Small intestine (tissue), 7 donors: ENCODE data around the gene ERVFRD-1. TPM values are rescaled to one million over a fixed set of nuclear protein-coding genes. Genes with fewer than 3 reads are reported as not detected.

Experiments
- DNase-seq, 2 donors: peaks; one replicate each; pipeline versions ENCODE4 v3.0.0 to v3.0.0-alpha.2; 2013
- FAIRE-seq: peaks from 2 replicates; lab custom pipeline; 2012; peaks lifted over from hg19 to GRCh38; lab: Jason Lieb, UNC
- H3K27ac ChIP-seq, 3 donors: one replicate each; pipeline ENCODE4 v1.5.1; 2013; ENCODE audit warnings: low read length in 2 of 3, mild to moderate bottlenecking in 2 of 3, control low read depth in 1 of 3, inconsistent platforms in 1 of 3, low read depth in 1 of 3, moderate library complexity in 1 of 3
- H3K27me3 ChIP-seq, 3 donors: one replicate each; pipeline ENCODE4 v1.6.1; 2013; ENCODE audit warnings: low read length in 3 of 3, inconsistent platforms in 1 of 3; ENCODE audit not compliant: control insufficient read depth in 3 of 3, insufficient read depth in 3 of 3
- H3K36me3 ChIP-seq, 3 donors: one replicate each; pipeline ENCODE4 v1.6.1; 2013; ENCODE audit warnings: low read length in 3 of 3, inconsistent platforms in 1 of 3, low read depth in 1 of 3, mild to moderate bottlenecking in 1 of 3, moderate library complexity in 1 of 3; ENCODE audit not compliant: control insufficient read depth in 3 of 3, insufficient read depth in 2 of 3
- H3K4me1 ChIP-seq, 3 donors: one replicate each; pipeline ENCODE4 v1.6.1; 2013; ENCODE audit warnings: low read length in 2 of 3, inconsistent platforms in 1 of 3, low read depth in 1 of 3, mild to moderate bottlenecking in 1 of 3, moderate library complexity in 1 of 3; ENCODE audit not compliant: control insufficient read depth in 3 of 3, insufficient read depth in 2 of 3
- H3K4me3 ChIP-seq, 3 donors: one replicate each; pipeline ENCODE4 v1.5.1; 2013; ENCODE audit warnings: low read length in 3 of 3, control low read depth in 1 of 3, inconsistent platforms in 1 of 3, low read depth in 1 of 3, mild to moderate bottlenecking in 1 of 3, moderate library complexity in 1 of 3
- H3K9me3 ChIP-seq, 2 donors: one replicate each; pipeline ENCODE4 v1.6.1; 2013; ENCODE audit warnings: low read depth in 1 of 2, low read length in 1 of 2; ENCODE audit not compliant: control insufficient read depth in 2 of 2, insufficient read depth in 1 of 2
- WGBS, 3 donors: extraction: QIAGEN DNeasy Blood & Tissue Kit; methylation state at CpG; one replicate each; pipeline ENCODE4 v1.1.7; 2013; 5-methylcytosine and 5-hydroxymethylcytosine counted together
- polyA plus RNA-seq, 4 donors: library from polyadenylated mRNA; stranded (reverse) in 3 of 4; unstranded in 1 of 4; fragments of 200-250 nt in 3 of 4; fragments of 120-200 nt in 1 of 4; gene quantifications; one replicate each; pipeline versions ENCODE4 v1.2.1 to v1.2.3, GENCODE V29; 2013
- donor health status: healthy with polysubstance abuse.
- donor health status: control.
- donor health status: control.
- donor health status: Bipolar disorder and iron deficiency.
- donor health status: healthy.

The ERVFRD-1 gene
- polyA plus RNA-seq, 4 donors, result 0.10 to 3.6 TPM; not detected in 2

- DNase-seq (no peak), FAIRE-seq (no peak)
Measured at GRCh38 chr6:11136809-11137208, 25.3 kb upstream of the ERVFRD-1 start.

GRCh38 chr6:11133281-11133680, 21.8 kb upstream of the ERVFRD-1 start:
- Histone ChIP-seq H3K27ac (no peak overlapping the region), H3K4me1 (no peaks in the 10 kb centered on the region), H3K9me3 (no peaks in the 10 kb centered on the region), H3K36me3 (peaks cover 3 to 10% (median 7%) of the 10 kb centered on the region in 3 donors), H3K4me3 (no peak overlapping the region), H3K27me3 (no peaks in the 10 kb centered on the region)
- FAIRE-seq (no peak), DNase-seq (no peak)
- WGBS, 3 donors, result 81 to 94% (median 90%) methylated on average over 5 of the region's 5 CpGs

More at GRCh38 chr6:11136809-11137208, 25.3 kb upstream of the ERVFRD-1 start:
- H3K4me1 ChIP-seq, result no peaks in the 10 kb centered on the region
- no peaks in the 10 kb centered on the region for H3K9me3 ChIP-seq
- no peak overlapping the region for H3K4me3 ChIP-seq
- H3K27ac ChIP-seq, result no peak overlapping the region
- peaks cover 3 to 10% (median 6%) of the 10 kb centered on the region in 3 donors for H3K36me3 ChIP-seq
- H3K27me3 ChIP-seq, result no peaks in the 10 kb centered on the region

- FAIRE-seq, result no peak
- 94 to 97% (median 96%) methylated on average over 6 of the region's 6 CpGs for WGBS, 3 donors
Measured at GRCh38 chr6:11132194-11132888, 20.8 kb upstream of the ERVFRD-1 start.

GRCh38 chr6:11130605-11131004, 19.1 kb upstream of the ERVFRD-1 start:
- peaks cover 0 to 4% of the 10 kb centered on the region in 2 donors for H3K9me3 ChIP-seq
- no peak for DNase-seq

More at GRCh38 chr6:11132194-11132888, 20.8 kb upstream of the ERVFRD-1 start:
- DNase-seq, result no peak
- no peak overlapping the region for H3K4me3 ChIP-seq
- peaks cover 0 to 4% of the 10 kb centered on the region in 2 donors for H3K9me3 ChIP-seq
- no peaks in the 10 kb centered on the region for H3K4me1 ChIP-seq
- peaks cover 3 to 10% (median 10%) of the 10 kb centered on the region in 3 donors for H3K36me3 ChIP-seq
- no peaks in the 10 kb centered on the region for H3K27me3 ChIP-seq
- no peak overlapping the region for H3K27ac ChIP-seq

GRCh38 chr6:11129908-11130565, 18.5 kb upstream of the ERVFRD-1 start:
- Histone ChIP-seq H3K9me3 (peaks cover 0 to 4% of the 10 kb centered on the region in 2 donors), H3K4me3 (no peak overlapping the region), H3K36me3 (peaks cover 0 to 11% (median 6%) of the 10 kb centered on the region in 3 donors), H3K27ac (no peak overlapping the region), H3K4me1 (no peaks in the 10 kb centered on the region), H3K27me3 (no peaks in the 10 kb centered on the region)
- no peak for FAIRE-seq
- no peak for DNase-seq
- WGBS, 3 donors, result 87 to 97% (median 92%) methylated on average over 1 of the region's 1 CpG

More at GRCh38 chr6:11130605-11131004, 19.1 kb upstream of the ERVFRD-1 start:
- no peak overlapping the region for H3K27ac ChIP-seq
- no peaks in the 10 kb centered on the region for H3K27me3 ChIP-seq
- no peak for FAIRE-seq
- H3K36me3 ChIP-seq, result peaks cover 3 to 14% (median 10%) of the 10 kb centered on the region in 3 donors
- H3K4me1 ChIP-seq, result no peaks in the 10 kb centered on the region
- no peak overlapping the region for H3K4me3 ChIP-seq

GRCh38 chr6:11128608-11129007, 17.1 kb upstream of the ERVFRD-1 start:
- H3K36me3 ChIP-seq, result peaks cover 0 to 8% (median 0%) of the 10 kb centered on the region in 3 donors
- H3K9me3 ChIP-seq, result peaks cover 0 to 4% of the 10 kb centered on the region in 2 donors
- FAIRE-seq (no peak), DNase-seq (peak in 1 of 2 donors; percentile 20)
- WGBS, 3 donors, result 92 to 96% (median 95%) methylated on average over 2 of the region's 2 CpGs
- no peaks in the 10 kb centered on the region for H3K27me3 ChIP-seq
- H3K27ac ChIP-seq, result no peak overlapping the region
- no peaks in the 10 kb centered on the region for H3K4me1 ChIP-seq
- no peak overlapping the region for H3K4me3 ChIP-seq

GRCh38 chr6:11126876-11127275, 15.4 kb upstream of the ERVFRD-1 start:
- Histone ChIP-seq H3K36me3 (peaks cover 0 to 8% (median 0%) of the 10 kb centered on the region in 3 donors), H3K27me3 (no peaks in the 10 kb centered on the region), H3K4me1 (peaks cover 0 to 1% (median 0%) of the 10 kb centered on the region in 3 donors), H3K9me3 (peaks cover 0 to 4% of the 10 kb centered on the region in 2 donors), H3K4me3 (no peak overlapping the region), H3K27ac (no peak overlapping the region)
- no peak for FAIRE-seq
- DNase-seq, result no peak
- WGBS, 3 donors, result 85 to 87% (median 87%) methylated on average over 2 of the region's 2 CpGs

GRCh38 chr6:11123978-11124377, 12.5 kb upstream of the ERVFRD-1 start:
- DNase-seq (no peak), FAIRE-seq (no peak)
- Histone ChIP-seq H3K27ac (no peak overlapping the region), H3K4me3 (no peak overlapping the region), H3K4me1 (peaks cover 0 to 14% (median 7%) of the 10 kb centered on the region in 3 donors), H3K36me3 (peaks cover 0 to 8% (median 0%) of the 10 kb centered on the region in 3 donors), H3K9me3 (peaks cover 0 to 4% of the 10 kb centered on the region in 2 donors), H3K27me3 (no peaks in the 10 kb centered on the region)
- WGBS, 3 donors, result 93 to 95% (median 94%) methylated on average over 2 of the region's 2 CpGs
